ENCODE results near the gene TMCC1.

Gene TMCC1

GRCh38 chr3:129658110-129658843 is 235.2 kb downstream of the TMCC1 start:
- TF ChIP-seq CTCF (IDR thresholded peaks at IDR 0.05; ENCODE audit: low read depth, low read length, missing control alignments): no peak
- no peak for DNase-seq (ENCODE audit: low read depth)
- no peak overlapping the region for H3K4me3 ChIP-seq (ENCODE audit: low read depth, low read length)

GRCh38 chr3:129657261-129658046 is 236.1 kb downstream of the TMCC1 start:
- H3K4me3 ChIP-seq (ENCODE audit: low read depth, low read length): no peak overlapping the region

GRCh38 chr3:129656659-129657247 is 236.8 kb downstream of the TMCC1 start:
- no peak for DNase-seq (ENCODE audit: low read depth)
- no peak overlapping the region for H3K4me3 ChIP-seq (ENCODE audit: low read depth, low read length)

More at GRCh38 chr3:129657261-129658046, 236.1 kb downstream of the TMCC1 start:
- DNase-seq (ENCODE audit: low read depth): no peak
- no peak for TF ChIP-seq CTCF (IDR thresholded peaks at IDR 0.05; ENCODE audit: low read depth, low read length, missing control alignments)

GRCh38 chr3:129655291-129655700 is 238.2 kb downstream of the TMCC1 start:
- DNase-seq (ENCODE audit: low read depth): no peak
- TF ChIP-seq CTCF (IDR thresholded peaks at IDR 0.05; ENCODE audit: low read depth, low read length, missing control alignments): no peak
- H3K4me3 ChIP-seq (ENCODE audit: low read depth, low read length): no peak overlapping the region

More at GRCh38 chr3:129656659-129657247, 236.8 kb downstream of the TMCC1 start:
- no peak for TF ChIP-seq CTCF (IDR thresholded peaks at IDR 0.05; ENCODE audit: low read depth, low read length, missing control alignments)

GRCh38 chr3:129654131-129654530 is 239.4 kb downstream of the TMCC1 start:
- no peak for DNase-seq (ENCODE audit: low read depth)

GRCh38 chr3:129653019-129653418 is 240.5 kb downstream of the TMCC1 start:
- no peak for DNase-seq (ENCODE audit: low read depth)

More at GRCh38 chr3:129654131-129654530, 239.4 kb downstream of the TMCC1 start:
- TF ChIP-seq CTCF (IDR thresholded peaks at IDR 0.05; ENCODE audit: low read depth, low read length, missing control alignments): no peak
- no peak overlapping the region for H3K4me3 ChIP-seq (ENCODE audit: low read depth, low read length)

More at GRCh38 chr3:129653019-129653418, 240.5 kb downstream of the TMCC1 start:
- TF ChIP-seq CTCF (IDR thresholded peaks at IDR 0.05; ENCODE audit: low read depth, low read length, missing control alignments): no peak
- H3K4me3 ChIP-seq (ENCODE audit: low read depth, low read length): no peak overlapping the region
